Activated T-cell treated with anti-CD3 and anti-CD28 coated beads for 48 hours (primary cell): Measurements from ENCODE around the gene PHKG2.

Source experiments
- DNase-seq: peaks from one replicate; pipeline ENCODE4 v3.0.0-alpha.2; 2020; ENCODE audit warnings: low read depth

PHKG2 gene

DNA sequence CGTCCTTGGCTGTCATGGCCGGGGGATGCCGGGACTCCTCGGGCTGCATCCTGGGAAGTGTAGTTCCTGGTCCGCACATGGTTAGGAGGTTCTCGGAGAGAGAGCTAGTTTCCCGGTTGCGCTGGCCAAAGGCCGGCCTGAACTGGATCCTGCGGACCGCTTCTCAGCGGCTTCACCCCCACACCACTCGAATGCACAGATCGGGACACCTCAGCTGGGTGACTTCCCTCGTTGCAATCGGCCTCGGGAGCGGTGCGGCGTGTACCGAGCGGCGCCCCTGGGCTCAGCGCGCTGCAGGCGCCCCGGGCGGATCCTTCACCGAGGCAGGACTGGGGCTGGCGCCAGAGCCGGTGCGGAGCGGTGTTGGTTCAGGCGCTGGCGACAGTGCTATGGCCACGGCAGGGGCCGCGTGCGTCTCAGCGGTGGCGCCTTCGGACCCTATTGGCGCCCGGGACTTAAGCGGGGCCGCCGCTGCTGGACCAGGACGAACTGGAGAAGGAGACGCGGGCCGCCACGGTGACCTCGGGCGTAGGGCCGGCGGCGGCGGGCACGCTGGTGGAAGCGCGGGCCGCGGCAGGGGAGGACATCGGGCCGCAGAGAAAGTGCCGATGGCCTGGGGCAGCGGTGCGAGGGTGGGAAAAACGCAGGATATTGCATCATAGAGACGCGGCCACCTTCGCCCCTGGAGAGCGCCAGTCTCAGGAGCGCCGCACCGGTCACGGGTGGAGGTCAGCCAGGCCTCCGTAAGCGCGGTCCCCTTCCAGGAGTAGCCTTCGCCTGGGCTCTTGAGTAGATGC, 27.4 kb downstream of the PHKG2 start:
- peak; percentile 59 for DNase-seq

DNA sequence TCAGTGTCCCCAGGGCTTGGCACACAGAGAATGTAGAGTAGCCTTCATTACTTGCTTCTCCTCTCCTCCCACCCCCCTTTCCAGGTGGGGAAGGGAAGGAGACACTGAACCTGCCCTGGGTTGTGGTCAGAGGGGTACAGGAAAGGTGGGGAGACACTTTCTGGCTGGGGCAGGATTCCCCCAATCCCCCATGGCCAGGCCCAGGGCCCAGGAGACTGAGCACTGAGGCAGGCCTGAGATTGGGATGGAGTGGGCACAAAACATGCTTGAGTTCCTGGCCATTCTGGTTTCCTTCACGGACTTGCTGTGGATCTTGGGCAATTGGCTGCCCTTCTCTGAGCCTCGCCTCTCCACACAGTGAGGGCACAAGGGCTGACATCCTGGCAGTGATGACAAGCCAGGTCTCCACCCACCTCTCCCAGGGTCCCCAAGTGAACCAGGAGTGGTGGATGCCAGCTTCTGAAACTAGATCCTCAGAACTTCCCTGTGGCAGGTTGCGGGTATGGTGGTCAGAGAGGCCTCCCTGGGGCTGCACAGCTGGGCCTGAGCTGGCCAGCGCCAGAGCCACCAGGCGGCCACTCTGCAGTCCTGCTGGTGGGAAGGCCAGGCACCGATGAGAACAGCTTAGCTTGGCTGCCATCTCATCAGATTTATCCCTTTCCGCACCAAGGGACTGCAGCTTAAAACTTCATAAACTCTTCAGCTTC, 29.5 kb downstream of the PHKG2 start:
- no peak for DNase-seq

DNA sequence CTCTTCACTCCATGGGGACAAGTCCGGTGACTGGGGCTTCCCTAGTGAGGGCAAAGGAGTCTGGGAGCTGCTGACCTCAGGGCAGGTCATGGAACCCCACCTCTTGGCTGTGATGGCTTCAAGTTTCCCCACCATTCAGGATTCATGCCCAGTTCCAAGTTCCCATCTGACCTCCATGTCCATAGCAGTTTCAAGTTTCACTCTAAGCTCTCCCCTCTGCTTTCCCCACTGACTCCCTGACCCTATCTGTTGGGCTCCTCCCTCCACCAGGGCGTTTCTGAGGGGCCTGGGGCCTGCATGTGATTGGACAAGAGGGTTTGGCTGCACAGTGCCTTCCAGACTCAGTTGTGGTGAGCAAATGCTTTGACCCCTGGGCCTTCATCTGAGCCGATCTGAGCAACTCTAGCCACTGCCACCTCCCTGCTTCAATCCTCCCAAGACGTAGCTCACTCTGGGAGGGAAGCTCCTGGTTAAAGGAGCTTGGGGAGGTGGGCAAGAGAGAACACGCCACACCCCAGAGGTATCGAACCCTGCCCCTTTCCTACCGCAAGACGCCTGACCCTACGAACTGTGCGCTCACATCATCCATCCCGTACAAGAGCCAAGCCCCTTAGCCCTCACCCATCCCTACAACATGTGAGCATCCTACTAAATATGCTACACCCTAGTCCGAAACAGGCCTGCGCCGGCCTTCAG, 30.5 kb downstream of the PHKG2 start:
- no peak for DNase-seq

- no peak for DNase-seq
Measured at GRCh38 chr16:30779596-30779995, 31.4 kb downstream of the PHKG2 start.

DNA sequence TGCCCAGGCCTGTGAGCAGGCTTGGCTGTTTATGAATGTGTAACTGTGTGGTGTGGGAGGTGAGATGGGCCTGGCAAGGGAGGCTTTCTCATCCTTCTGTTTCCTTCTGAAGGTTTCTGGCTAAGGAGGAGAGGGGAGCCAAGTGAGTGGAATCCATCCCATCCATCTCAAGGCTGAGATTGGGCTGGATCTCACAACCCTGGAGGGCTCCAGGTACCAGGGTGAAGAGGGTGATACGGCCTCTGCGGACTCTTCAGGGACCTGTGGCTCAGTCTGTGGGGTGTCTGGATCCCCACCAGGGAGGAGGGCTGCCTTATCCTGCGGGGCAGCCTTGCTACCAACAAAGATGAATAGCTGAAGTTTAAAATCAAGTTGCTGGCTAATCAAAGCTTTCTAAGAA, 31.8 kb downstream of the PHKG2 start:
- no peak for DNase-seq

GRCh38 chr16:30780549-30780948, 32.3 kb downstream of the PHKG2 start:
- no peak for DNase-seq

DNA sequence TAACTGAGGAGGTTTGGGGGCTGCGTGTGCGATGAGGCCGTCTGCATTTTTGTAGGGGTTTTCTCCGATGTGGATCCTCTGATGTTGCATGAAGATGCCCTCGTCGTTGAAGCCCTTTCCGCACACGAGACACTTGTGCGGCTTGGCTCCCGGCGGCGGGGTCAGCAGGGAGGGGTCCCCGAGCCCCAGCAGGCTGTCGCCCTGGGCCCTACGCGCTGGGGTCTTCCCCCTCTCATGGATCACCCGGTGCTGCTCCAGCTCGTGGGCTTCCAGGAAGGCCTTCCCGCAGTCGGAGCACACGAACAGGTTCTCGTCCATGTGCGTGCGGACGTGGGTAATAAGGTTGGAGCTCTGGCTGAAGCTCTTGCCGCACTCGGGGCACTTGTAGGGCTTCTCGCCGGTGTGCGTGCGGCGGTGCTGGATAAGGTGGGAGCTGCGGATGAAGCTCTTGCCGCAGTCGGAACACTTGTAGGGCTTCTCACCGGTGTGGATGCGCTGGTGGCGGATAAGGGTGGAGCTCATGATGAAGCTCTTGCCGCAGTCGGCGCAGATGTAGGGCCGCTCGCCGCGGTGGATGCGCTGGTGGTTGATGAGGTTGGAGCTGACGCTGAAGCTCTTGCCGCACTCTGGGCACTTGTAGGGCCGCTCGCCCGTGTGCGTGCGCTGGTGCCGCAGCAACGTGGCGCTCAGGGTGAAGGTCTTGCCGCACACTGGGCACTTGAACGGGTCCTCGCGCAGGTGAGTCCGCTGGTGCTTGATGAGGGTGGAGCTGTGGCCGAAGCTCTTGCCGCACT, 34.5 kb downstream of the PHKG2 start:
- DNase-seq, result no peak

DNA sequence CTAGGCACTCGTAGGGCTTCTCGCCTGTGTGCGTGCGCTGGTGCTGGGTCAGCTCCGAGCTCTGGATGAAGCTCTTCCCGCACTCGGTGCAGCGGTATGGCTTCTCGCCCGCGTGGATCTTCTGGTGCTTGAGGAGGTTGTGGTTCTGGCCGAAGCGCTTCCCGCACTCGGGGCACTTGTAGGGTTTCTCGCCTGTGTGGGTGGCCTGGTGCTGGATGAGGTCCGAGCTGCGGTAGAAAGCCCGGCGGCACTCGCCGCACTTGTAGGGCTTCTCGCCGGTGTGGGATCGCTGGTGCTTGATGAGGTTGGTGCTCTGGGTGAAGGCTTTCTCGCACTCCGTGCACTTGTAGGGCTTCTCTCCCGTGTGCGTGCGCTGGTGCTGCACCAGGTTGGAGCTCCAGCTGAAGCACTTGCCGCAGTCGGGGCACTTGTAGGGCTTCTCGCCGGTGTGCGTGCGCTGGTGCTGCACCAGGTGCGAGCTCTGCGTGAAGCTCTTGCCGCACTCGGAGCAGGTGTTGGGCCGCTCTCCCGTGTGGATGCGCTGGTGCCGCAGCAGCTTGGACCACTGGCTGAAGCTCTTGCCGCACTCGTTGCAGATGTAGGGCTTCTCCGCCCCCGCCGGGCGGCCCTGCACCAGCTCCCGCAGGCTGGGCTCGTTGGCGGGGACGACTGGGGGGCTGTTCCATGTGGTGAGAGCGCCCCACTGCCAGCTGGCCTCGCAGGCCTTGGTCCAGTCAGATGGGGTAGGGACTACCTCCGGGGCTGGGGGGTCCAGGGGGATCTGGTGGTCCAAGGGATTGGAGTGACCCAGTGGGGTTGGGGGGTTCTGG, 35.3 kb downstream of the PHKG2 start:
- no peak for DNase-seq

GRCh38 chr16:30784215-30784614, 36.0 kb downstream of the PHKG2 start:
- DNase-seq, result no peak

DNA sequence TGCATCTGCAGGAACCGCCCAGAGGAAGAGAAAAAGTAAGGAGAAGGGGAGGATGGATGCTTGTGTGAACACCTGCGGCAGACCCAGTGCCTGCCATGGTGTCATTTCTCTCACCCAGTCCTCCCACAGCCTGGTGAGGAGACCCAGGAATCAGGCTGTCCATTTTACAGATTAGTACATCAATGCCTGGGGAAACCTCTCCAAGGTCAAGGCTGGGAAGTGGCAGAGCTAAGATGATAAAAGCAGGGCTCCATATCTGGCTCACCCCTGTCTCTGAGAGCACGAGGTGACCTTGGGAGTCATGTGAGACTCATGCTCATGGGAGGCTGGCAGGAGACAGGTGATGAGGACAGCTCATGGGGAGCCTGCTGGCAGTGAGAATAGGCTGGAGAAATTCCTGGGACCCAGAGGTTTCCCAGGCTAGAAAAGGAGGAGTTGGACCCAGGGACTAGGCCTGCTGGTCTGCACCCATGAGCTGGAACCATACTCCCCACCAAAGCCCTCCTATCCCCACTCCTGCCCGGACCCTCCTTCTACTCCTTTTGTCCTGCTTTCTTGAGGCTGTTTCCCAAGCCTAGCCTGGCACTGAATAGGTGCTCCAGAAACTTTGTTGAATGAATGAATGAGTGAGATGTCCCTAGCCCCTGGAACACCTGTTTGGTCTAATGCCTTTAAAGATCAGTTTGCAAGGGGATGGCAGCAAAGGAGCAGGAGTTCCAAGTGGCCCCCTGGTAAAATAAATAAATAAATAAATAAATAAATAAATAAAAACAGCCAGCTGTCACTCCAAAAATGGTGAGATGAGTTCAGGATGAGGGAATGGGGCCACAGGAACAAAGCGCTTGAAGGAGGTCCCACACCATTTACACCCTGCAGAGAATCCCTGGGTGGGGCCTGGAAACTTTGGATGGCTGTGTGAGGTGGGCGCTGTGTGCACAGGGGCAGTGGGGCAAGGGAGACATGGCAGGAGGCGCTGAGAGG, 37.2 kb downstream of the PHKG2 start:
- no peak for DNase-seq

- DNase-seq, result no peak
Measured at GRCh38 chr16:30786115-30786935, 38.1 kb downstream of the PHKG2 start.

GRCh38 chr16:30786936-30787612, 38.8 kb downstream of the PHKG2 start, which contains the start of gene ZNF629:
Gene ZNF629 (minus strand): TSS chr16:30787205. CDS start chr16:30784482, 2,723 bp downstream.
- DNase-seq, result no peak

- no peak for DNase-seq
Measured at GRCh38 chr16:30787613-30788378, 39.6 kb downstream of the PHKG2 start.

DNA sequence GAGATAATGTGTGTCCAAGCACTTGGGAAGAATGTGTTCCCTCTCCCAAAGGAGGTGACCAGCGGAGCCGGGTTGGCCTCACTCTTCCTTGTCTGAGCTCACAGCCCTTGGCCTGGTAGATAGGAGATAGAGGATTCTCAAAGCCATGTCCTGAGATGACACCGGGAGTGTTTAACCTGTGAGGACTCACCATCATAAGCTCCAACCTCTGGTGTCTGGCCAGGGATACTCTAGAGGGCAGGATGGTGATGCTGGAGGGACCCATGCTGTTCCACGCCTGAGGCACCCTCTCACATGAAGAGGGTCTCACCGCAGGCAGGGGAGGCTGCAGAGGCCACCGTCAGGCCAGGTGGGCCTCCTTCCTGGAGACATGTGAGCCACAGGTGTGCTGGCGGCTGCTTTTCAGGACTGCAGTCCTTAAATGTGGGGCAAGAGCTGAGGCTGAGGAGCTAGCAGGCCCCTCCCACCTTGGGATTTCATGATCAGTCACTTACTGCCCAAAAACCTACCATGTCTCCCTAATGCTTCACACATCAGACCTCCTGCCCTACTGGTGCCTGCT, 45.4 kb downstream of the PHKG2 start:
- no peak for DNase-seq

DNA sequence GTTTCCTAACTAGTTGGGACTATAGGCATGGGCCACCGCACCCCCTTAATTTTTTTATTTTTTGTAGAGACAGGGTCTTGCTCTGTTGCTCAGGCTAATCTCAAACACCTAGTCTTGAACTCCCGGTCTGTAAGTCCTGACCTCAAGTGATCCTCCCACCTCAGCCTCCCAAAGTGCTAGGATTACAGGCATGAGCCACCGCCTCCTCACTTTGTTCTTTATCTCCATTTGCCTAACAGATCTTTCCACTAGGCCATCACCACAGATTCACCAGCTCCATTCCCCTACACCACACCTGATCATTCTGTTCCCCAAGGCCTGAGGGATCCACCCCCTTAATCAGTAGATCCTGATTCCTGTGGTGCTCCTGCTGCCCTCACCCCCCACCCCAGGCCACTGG, 46.4 kb downstream of the PHKG2 start:
- no peak for DNase-seq

DNA sequence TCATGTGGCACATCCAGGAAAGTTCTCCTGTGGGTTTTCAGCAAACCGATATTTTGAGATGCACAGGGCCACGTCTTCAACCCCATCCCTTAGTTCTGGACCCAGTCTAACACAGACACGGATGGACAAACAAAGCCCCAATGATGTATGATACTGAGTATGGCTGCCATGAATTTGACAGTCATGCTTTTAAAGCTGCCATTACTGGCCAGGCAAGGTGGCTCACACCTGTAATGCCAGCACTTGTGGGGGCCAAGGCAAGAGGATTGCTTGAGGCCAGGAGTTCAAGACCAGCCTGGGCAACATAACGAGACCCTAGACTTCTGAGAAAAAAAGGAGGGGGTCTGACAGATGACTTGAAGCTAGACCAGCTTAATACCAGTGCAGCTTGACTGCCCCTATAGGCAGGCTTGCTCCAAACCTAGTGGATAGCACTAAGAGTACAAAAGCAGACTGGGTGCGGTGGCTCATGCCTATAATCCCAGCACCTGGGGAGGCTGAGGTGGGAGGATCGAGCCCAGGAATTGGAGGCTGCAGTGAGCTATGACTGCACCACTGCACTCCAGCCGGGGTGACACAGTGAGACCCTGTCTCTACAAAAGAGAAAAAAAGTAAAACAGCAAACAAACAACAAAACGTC, 49.6 kb downstream of the PHKG2 start:
- no peak for DNase-seq
